Keratinocyte (primary cell): Measurements from ENCODE around the gene FMN1. TPM values are rescaled to one million over a fixed set of nuclear protein-coding genes. Genes with fewer than 3 reads are reported as not detected.

Experiments
- DNase-seq: peaks from one replicate; pipeline ENCODE4 v3.0.0-alpha.2; 2011; ENCODE audit warnings: low read depth, missing footprints, low spot score
- FAIRE-seq: peaks from 2 replicates; lab custom pipeline; 2011; peaks lifted over from hg19 to GRCh38; lab: Jason Lieb, UNC
- H2AFZ ChIP-seq: 2 replicates; pipeline ENCODE4 v1.6.0; 2012; ENCODE audit warnings: low read length, control low read depth, inconsistent platforms; ENCODE audit not compliant: control insufficient read depth
- H3K27ac ChIP-seq: 2 replicates; pipeline ENCODE4 v1.5.1; 2011; ENCODE audit warnings: low read length; ENCODE audit not compliant: control insufficient read depth, insufficient read depth
- H3K27me3 ChIP-seq: 3 replicates; pipeline ENCODE4 v1.6.0; 2011; ENCODE audit warnings: low read length; ENCODE audit not compliant: control insufficient read depth, insufficient read depth; ENCODE audit errors: extremely low read depth
- H3K36me3 ChIP-seq, 2 experiments: 2 replicates in 1 of 2; 3 replicates in 1 of 2; pipeline ENCODE4 v1.5.1; 2011; ENCODE audit warnings: low read length in 2 of 2, mild to moderate bottlenecking in 1 of 2; ENCODE audit not compliant: control insufficient read depth in 2 of 2, insufficient read depth in 2 of 2; ENCODE audit errors: extremely low read depth in 1 of 2
- H3K4me1 ChIP-seq: 3 replicates; pipeline ENCODE4 v1.5.1; 2011; ENCODE audit warnings: low read length; ENCODE audit not compliant: control insufficient read depth, insufficient read depth; ENCODE audit errors: extremely low read depth
- H3K4me2 ChIP-seq: 3 replicates; pipeline ENCODE4 v1.6.0; 2011; ENCODE audit warnings: low read depth, low read length; ENCODE audit not compliant: control insufficient read depth, insufficient read depth; ENCODE audit errors: extremely low read depth
- H3K4me3 ChIP-seq, 3 experiments: fragments of 200-600 bp in 1 of 3; sonication (generic) in 1 of 3; 2 replicates in 2 of 3; 3 replicates in 1 of 3; pipeline ENCODE4 v1.5.1; 2011 to 2016; ENCODE audit warnings: low read length in 3 of 3, mild to moderate bottlenecking in 3 of 3, control low read depth in 2 of 3, inconsistent platforms in 1 of 3, low read depth in 1 of 3, mixed read lengths in 1 of 3, mixed run types in 1 of 3, moderate library complexity in 1 of 3; ENCODE audit not compliant: control insufficient read depth in 2 of 3, insufficient read depth in 2 of 3; ENCODE audit errors: extremely low read depth in 1 of 3
- H3K79me2 ChIP-seq: 2 replicates; pipeline ENCODE4 v1.6.0; 2012; ENCODE audit warnings: low read length; ENCODE audit not compliant: control insufficient read depth, insufficient read depth
- H3K9ac ChIP-seq: 3 replicates; pipeline ENCODE4 v1.6.0; 2011; ENCODE audit warnings: low read length; ENCODE audit not compliant: control insufficient read depth, insufficient read depth; ENCODE audit errors: extremely low read depth
- H3K9me1 ChIP-seq: 3 replicates; pipeline ENCODE4 v1.6.0; 2011; ENCODE audit warnings: low read length; ENCODE audit not compliant: control insufficient read depth, insufficient read depth; ENCODE audit errors: extremely low read depth
- H3K9me3 ChIP-seq: 2 replicates; pipeline ENCODE4 v1.5.1; 2012; ENCODE audit warnings: low read depth, low read length; ENCODE audit not compliant: control insufficient read depth
- H4K20me1 ChIP-seq: 3 replicates; pipeline ENCODE4 v1.6.0; 2011; ENCODE audit warnings: low read length; ENCODE audit not compliant: control insufficient read depth, insufficient read depth; ENCODE audit errors: extremely low read depth
- EZH2 ChIP-seq: IDR thresholded peaks from one replicate; pipeline ENCODE4 v1.6.1; 2012; ENCODE audit warnings: inconsistent platforms, mild to moderate bottlenecking, low read length, moderate library complexity
- dilution Hi-C: fragments of 300-500 bp; cut with MboI; formaldehyde crosslinking; loops from one replicate; pipeline ENCODE4 v1.7.0; 2020; ENCODE audit warnings: low sequenced_read_pairs; ENCODE audit not compliant: extremely low pct_ligation_motif_present
- polyA plus RNA-seq, 5 experiments: library from polyadenylated mRNA; depleted of rRNA in 3 of 5; stranded (reverse) in 3 of 5; stranded (forward) in 1 of 5; unstranded in 1 of 5; fragments of >200 nt; gene quantifications; 1 replicate in 1 of 5; 2 replicates in 3 of 5; 3 replicates in 1 of 5; pipeline versions ENCODE4 v1.2.1 to v1.2.3, GENCODE V29; 2011 to 2012; ENCODE audit warnings: missing spikeins in 2 of 5, low read depth in 1 of 5, low replicate concordance in 1 of 5
- TF ChIP-seq, protein P1 (sequence below), 3 experiments: IDR thresholded peaks in 1 of 3; conservative IDR thresholded peaks in 1 of 3; optimal IDR thresholded peaks in 1 of 3; 2 replicates in 2 of 3; 3 replicates in 1 of 3; pipeline versions ENCODE3 to v1.5.1; 2011; ENCODE audit warnings: low read length in 3 of 3, mild to moderate bottlenecking in 3 of 3, moderate library complexity in 2 of 3, control low read depth in 1 of 3, inconsistent platforms in 1 of 3; ENCODE audit not compliant: insufficient read depth in 2 of 3; ENCODE audit errors: extremely low read depth in 1 of 3

The FMN1 gene
- polyA plus RNA-seq, 1 donor (not counting 4 experiments of a cell fraction or from before 2014, with no cell fraction given): 0.71 TPM

DNA sequence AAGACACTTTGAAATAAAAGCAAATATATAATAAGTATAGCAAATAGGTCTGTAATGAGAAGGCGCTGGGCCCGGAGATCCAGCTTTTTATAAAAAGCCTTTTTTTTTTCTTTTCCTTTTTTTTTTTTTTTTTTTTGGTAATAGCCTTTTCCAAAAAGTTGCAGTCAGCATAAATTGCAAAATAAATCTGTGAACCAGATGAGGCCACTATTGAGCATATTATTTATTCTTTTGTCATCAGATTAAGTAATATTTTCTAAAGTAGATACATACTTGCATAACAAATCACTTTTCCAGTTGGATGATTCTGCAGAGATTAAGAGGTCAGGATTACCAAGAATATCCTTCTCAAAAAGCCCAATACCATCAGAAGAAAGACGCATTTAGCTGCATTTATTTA lies 24.9 kb downstream of the FMN1 start:
- H3K79me2 ChIP-seq: no peaks in the 10 kb centered on the region
- H3K4me2 ChIP-seq: no peak overlapping the region
- H3K4me3 ChIP-seq: no peak overlapping the region
- TF ChIP-seq, protein P1, sequence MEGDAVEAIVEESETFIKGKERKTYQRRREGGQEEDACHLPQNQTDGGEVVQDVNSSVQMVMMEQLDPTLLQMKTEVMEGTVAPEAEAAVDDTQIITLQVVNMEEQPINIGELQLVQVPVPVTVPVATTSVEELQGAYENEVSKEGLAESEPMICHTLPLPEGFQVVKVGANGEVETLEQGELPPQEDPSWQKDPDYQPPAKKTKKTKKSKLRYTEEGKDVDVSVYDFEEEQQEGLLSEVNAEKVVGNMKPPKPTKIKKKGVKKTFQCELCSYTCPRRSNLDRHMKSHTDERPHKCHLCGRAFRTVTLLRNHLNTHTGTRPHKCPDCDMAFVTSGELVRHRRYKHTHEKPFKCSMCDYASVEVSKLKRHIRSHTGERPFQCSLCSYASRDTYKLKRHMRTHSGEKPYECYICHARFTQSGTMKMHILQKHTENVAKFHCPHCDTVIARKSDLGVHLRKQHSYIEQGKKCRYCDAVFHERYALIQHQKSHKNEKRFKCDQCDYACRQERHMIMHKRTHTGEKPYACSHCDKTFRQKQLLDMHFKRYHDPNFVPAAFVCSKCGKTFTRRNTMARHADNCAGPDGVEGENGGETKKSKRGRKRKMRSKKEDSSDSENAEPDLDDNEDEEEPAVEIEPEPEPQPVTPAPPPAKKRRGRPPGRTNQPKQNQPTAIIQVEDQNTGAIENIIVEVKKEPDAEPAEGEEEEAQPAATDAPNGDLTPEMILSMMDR (optimal IDR thresholded peaks at IDR 0.05 in 1 of 3, IDR thresholded peaks at IDR 0.05 in 1 of 3, conservative IDR thresholded peaks at IDR 0.05 in 1 of 3; ENCODE audit: extremely low read depth in 1 of 3, insufficient read depth in 2 of 3, low read length in 3 of 3): no peak
- TF ChIP-seq EZH2: no peak
- H3K9me1 ChIP-seq: no peaks in the 10 kb centered on the region
- H3K4me1 ChIP-seq: no peaks in the 10 kb centered on the region
- H3K27me3 ChIP-seq: no peaks in the 10 kb centered on the region
- H3K9ac ChIP-seq: no peak overlapping the region
- dilution Hi-C loops: no loop called here
- DNase-seq (no peak), FAIRE-seq (no peak)
- H4K20me1 ChIP-seq: no peaks in the 10 kb centered on the region
- H3K36me3 ChIP-seq: no peaks in the 10 kb centered on the region
- no peak overlapping the region for H3K27ac ChIP-seq
- no peaks in the 10 kb centered on the region for H3K9me3 ChIP-seq
- no peak overlapping the region for H2AFZ ChIP-seq

DNA sequence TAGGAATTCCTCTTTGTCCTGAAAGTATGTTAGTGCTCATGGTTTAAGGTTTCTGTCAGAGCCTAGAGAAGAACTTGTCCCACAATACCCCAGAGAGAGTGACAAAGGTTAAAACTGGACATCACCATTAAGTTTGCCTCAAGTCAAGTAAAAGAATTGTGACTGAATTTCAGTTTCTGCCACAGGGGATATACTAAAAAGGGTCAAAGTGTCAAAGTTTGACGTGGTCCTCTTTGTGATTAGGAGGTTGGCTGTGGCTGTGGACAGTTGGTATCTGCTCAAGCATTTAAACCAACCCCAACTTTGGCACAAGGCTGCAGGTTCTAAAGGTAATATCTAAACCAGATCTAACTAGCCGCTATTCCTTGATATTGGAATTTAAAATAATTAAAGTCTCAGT lies 26.1 kb downstream of the FMN1 start:
- Histone ChIP-seq H3K36me3 (no peaks in the 10 kb centered on the region), H3K4me1 (no peaks in the 10 kb centered on the region), H3K9me1 (no peaks in the 10 kb centered on the region), H3K27ac (no peak overlapping the region), H4K20me1 (no peaks in the 10 kb centered on the region), H3K4me3 (no peak overlapping the region), H3K27me3 (no peaks in the 10 kb centered on the region), H3K9me3 (no peaks in the 10 kb centered on the region), H3K79me2 (no peaks in the 10 kb centered on the region), H2AFZ (no peak overlapping the region), H3K9ac (no peak overlapping the region), H3K4me2 (no peak overlapping the region)
- no peak for TF ChIP-seq EZH2
- TF ChIP-seq, protein P1 (optimal IDR thresholded peaks at IDR 0.05 in 1 of 3, IDR thresholded peaks at IDR 0.05 in 1 of 3, conservative IDR thresholded peaks at IDR 0.05 in 1 of 3; ENCODE audit: extremely low read depth in 1 of 3, insufficient read depth in 2 of 3, low read length in 3 of 3): no peak
- FAIRE-seq (no peak), DNase-seq (no peak)
- dilution Hi-C loops: no loop called here
